GM12865 (cell line): ENCODE data around the gene ARHGEF3.

ENCODE experiments used
- DNase-seq: peaks from one replicate; pipeline ENCODE4 v3.0.0; 2010; ENCODE audit warnings: low read depth
- H3K4me3 ChIP-seq: 2 replicates; pipeline ENCODE4 v1.5.1; 2011; ENCODE audit warnings: mild to moderate bottlenecking, low read depth, low read length, control low read depth
- CTCF ChIP-seq: IDR thresholded peaks from 2 replicates; pipeline ENCODE4 v1.5.1; 2011; ENCODE audit warnings: low read length, control low read depth, low read depth, inconsistent platforms; ENCODE audit not compliant: insufficient read depth; ENCODE audit errors: missing control alignments

ARHGEF3 gene

GRCh38 chr3:56801662-56802377, at the start of gene ARHGEF3:
Gene ARHGEF3 (minus strand): TSS chr3:56801949. CDS start chr3:56801798, 151 bp downstream.
- peak; percentile 91 for DNase-seq
- peak; percentile 72 for TF ChIP-seq CTCF
- H3K4me3 ChIP-seq = peak within 1 kb of the TSS; percentile 76

GRCh38 chr3:56849698-56850097, 47.9 kb upstream of the ARHGEF3 start:
- TF ChIP-seq CTCF = no peak
- H3K4me3 ChIP-seq = no peak overlapping the region
- no peak for DNase-seq

- no peak for TF ChIP-seq CTCF
- no peak for DNase-seq
Measured at GRCh38 chr3:56845505-56845904, 43.8 kb upstream of the ARHGEF3 start.

GRCh38 chr3:56844536-56844935, 42.8 kb upstream of the ARHGEF3 start:
- no peak overlapping the region for H3K4me3 ChIP-seq
- DNase-seq = no peak
- no peak for TF ChIP-seq CTCF

More at GRCh38 chr3:56845505-56845904, 43.8 kb upstream of the ARHGEF3 start:
- no peak overlapping the region for H3K4me3 ChIP-seq

GRCh38 chr3:56839784-56840715, 38.3 kb upstream of the ARHGEF3 start:
- H3K4me3 ChIP-seq = no peak overlapping the region
- no peak for TF ChIP-seq CTCF
- no peak for DNase-seq

GRCh38 chr3:56838448-56838847, 36.7 kb upstream of the ARHGEF3 start:
- DNase-seq = no peak
- TF ChIP-seq CTCF = no peak
- H3K4me3 ChIP-seq = no peak overlapping the region
